GM12891 (cell line): ENCODE results near the gene AEBP1.

Source experiments
- POLR2A ChIP-seq: IDR thresholded peaks from 2 replicates; pipeline ENCODE4 v1.6.1; 2011; ENCODE audit warnings: low read depth, low read length, control low read depth
- POLR2AphosphoS5 ChIP-seq: IDR thresholded peaks from 2 replicates; pipeline ENCODE4 v1.6.1; 2011; ENCODE audit warnings: low read depth, low read length, control low read depth
- POU2F2 ChIP-seq: IDR thresholded peaks from 2 replicates; pipeline ENCODE4 v1.6.1; 2011; ENCODE audit warnings: low read depth, mild to moderate bottlenecking, control low read depth, low read length, moderate library complexity
- SPI1 ChIP-seq: IDR thresholded peaks from 2 replicates; pipeline ENCODE4 v1.6.1; 2011; ENCODE audit warnings: low read depth, low read length, control low read depth
- TAF1 ChIP-seq: IDR thresholded peaks from 2 replicates; pipeline ENCODE4 v1.6.1; 2011; ENCODE audit warnings: low read depth, low read length, control low read depth

- TF ChIP-seq POLR2A (no peak), TAF1 (no peak), POLR2AphosphoS5 (no peak), SPI1 (no peak), POU2F2 (no peak)
Measured at GRCh38 chr7:44154703-44155102, 50.6 kb downstream of the AEBP1 start.
